ENCODE measurements around the gene PKNOX2.

The PKNOX2 gene

GRCh38 chr11:125380756-125381445 lies 216.3 kb downstream of the PKNOX2 start:
- TF ChIP-seq TAF1 (IDR thresholded peaks at IDR 0.05; ENCODE audit: borderline replicate concordance, insufficient read depth, low read length) (no peak), POLR2AphosphoS5 (IDR thresholded peaks at IDR 0.05; ENCODE audit: low read depth, low read length) (no peak), SIN3A (IDR thresholded peaks at IDR 0.05; ENCODE audit: borderline replicate concordance, insufficient read depth, low read length) (no peak), REST (IDR thresholded peaks at IDR 0.05; ENCODE audit: insufficient read depth in 1 of 2, low read depth in 2 of 2, low read length in 2 of 2) (no peak)

- no peak for TF ChIP-seq SIN3A (IDR thresholded peaks at IDR 0.05; ENCODE audit: borderline replicate concordance, insufficient read depth, low read length)
- TF ChIP-seq POLR2AphosphoS5 (IDR thresholded peaks at IDR 0.05; ENCODE audit: low read depth, low read length): no peak
Observed at GRCh38 chr11:125381499-125382044, 217.0 kb downstream of the PKNOX2 start.

DNA sequence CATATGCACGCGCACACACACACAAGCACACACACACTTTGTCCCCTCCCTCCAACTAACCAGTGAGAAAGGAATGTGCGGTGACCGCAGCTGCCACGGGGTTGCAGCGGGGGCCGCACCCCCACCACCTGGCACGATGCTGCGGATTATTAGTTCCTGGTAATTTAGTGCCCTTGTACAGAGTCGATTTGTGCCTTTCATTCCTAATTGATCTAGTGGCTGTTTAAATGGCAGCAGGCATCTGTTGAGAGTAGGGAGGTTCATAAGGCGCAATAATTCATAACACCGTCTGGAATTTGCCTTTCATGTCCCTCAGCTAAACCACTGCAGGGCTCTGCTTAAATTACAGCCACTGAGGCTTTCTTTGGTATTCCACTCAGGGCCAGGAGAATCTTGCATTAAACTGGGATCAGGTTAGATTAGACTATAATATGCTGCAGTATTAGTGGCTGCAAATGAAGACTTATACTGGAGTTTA lies 217.8 kb downstream of the PKNOX2 start:
- TF ChIP-seq FOXP2 (optimal IDR thresholded peaks at IDR 0.05; ENCODE audit: borderline replicate concordance, extremely low read depth, extremely low read length, insufficient read depth) (no peak), POLR2AphosphoS5 (IDR thresholded peaks at IDR 0.05; ENCODE audit: low read depth, low read length) (no peak), SIN3A (IDR thresholded peaks at IDR 0.05; ENCODE audit: borderline replicate concordance, insufficient read depth, low read length) (no peak), REST (IDR thresholded peaks at IDR 0.05; ENCODE audit: insufficient read depth in 1 of 2, low read depth in 2 of 2, low read length in 2 of 2) (no peak), TAF1 (IDR thresholded peaks at IDR 0.05; ENCODE audit: borderline replicate concordance, insufficient read depth, low read length) (no peak)

- TF ChIP-seq REST (IDR thresholded peaks at IDR 0.05; ENCODE audit: insufficient read depth in 1 of 2, low read depth in 2 of 2, low read length in 2 of 2) (no peak), POLR2AphosphoS5 (IDR thresholded peaks at IDR 0.05; ENCODE audit: low read depth, low read length) (no peak)
Observed at GRCh38 chr11:125382822-125383221, 218.3 kb downstream of the PKNOX2 start.

DNA sequence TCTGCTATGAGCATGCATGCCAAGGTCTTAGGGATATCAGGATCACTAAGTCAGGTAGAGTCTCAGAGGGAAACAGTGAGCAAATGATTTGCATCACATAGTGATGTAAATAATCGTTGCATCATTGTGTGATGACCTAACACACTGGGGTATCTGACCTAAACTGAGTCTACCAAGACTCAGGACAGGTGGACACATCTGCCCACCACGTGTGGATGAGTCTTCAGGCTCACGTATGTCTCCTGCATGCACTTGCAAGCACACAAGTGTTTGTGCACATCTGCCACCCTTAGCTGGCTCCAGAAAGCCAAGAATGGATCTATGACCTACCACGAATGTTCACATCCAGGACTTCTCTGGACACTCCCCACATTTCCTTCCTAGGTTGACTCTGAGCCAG lies 220.3 kb downstream of the PKNOX2 start:
- no peak for TF ChIP-seq REST (IDR thresholded peaks at IDR 0.05; ENCODE audit: insufficient read depth in 1 of 2, low read depth in 2 of 2, low read length in 2 of 2)
- TF ChIP-seq SIN3A (IDR thresholded peaks at IDR 0.05; ENCODE audit: borderline replicate concordance, insufficient read depth, low read length): no peak
- TF ChIP-seq POLR2AphosphoS5 (IDR thresholded peaks at IDR 0.05; ENCODE audit: low read depth, low read length): no peak
- TF ChIP-seq FOXP2 (optimal IDR thresholded peaks at IDR 0.05; ENCODE audit: borderline replicate concordance, extremely low read depth, extremely low read length, insufficient read depth): no peak
- TF ChIP-seq TAF1 (IDR thresholded peaks at IDR 0.05; ENCODE audit: borderline replicate concordance, insufficient read depth, low read length): no peak
